Embryonic facial prominence (tissue), 1 donor: Measurements from ENCODE around the gene ARF5.

ENCODE experiments used
- DNase-seq: peaks from one replicate; pipeline ENCODE4 v3.0.0-alpha.2; 2016; ENCODE audit errors: extremely low spot score

Gene ARF5

DNA sequence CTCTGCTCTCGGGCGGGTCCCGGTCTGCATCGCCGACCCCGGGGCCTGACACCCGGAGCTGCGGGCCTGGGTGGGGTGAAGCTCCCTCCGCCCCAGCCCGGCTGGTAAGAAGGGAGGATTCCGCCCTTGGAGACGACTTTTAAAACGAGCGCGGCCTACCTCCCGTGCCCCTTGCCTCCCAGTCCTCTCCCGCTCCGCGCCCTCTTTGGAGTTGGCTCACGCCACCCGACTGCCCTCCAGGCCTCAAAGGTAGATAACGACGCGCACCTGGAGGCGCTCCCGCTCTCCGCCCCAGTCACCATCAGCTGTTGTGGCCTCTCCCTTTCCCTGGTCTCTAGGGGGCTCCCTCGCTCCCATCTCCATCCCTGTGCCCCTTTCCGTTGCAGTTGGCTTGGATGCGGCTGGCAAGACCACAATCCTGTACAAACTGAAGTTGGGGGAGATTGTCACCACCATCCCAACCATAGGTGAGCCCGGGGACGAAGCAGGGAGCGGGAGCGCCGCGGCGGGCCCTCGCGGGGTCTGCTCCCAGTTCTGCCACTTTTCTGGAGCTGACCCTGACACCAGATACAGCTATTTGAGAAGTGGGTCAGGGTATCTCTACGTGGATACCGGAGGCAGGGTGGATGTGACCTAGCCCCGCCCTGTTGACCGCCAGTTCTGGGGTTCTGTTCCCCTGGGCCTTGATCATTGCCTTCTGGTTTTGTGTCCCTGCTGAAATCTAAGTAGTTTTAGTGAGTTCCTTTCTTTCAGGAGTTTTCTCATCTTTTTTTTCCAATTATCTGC is 679 bp downstream of the ARF5 start:
- DNase-seq = peak; percentile 63

DNA sequence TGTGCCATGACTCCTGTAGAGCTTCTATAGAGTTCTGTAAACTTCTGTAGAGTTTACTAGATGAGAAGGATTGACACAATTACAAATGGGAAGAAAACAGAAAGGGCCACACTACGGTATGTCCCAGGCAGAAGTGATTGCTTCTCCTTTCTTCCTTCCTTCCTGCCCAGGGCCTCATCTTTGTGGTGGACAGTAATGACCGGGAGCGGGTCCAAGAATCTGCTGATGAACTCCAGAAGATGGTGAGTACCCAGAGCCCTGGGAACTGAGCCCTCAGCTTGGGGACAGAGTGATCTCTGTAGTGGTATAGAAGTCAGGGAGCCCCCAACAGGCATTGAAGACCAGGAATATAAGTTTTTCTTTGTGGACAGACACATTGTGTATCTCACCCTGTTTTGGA is 1.7 kb downstream of the ARF5 start:
- no peak for DNase-seq

DNA sequence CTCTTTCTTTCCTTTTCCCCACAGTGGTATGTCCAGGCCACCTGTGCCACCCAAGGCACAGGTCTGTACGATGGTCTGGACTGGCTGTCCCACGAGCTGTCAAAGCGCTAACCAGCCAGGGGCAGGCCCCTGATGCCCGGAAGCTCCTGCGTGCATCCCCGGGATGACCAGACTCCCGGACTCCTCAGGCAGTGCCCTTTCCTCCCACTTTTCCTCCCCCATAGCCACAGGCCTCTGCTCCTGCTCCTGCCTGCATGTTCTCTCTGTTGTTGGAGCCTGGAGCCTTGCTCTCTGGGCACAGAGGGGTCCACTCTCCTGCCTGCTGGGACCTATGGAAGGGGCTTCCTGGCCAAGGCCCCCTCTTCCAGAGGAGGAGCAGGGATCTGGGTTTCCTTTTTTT is 3.0 kb downstream of the ARF5 start:
- no peak for DNase-seq

DNA sequence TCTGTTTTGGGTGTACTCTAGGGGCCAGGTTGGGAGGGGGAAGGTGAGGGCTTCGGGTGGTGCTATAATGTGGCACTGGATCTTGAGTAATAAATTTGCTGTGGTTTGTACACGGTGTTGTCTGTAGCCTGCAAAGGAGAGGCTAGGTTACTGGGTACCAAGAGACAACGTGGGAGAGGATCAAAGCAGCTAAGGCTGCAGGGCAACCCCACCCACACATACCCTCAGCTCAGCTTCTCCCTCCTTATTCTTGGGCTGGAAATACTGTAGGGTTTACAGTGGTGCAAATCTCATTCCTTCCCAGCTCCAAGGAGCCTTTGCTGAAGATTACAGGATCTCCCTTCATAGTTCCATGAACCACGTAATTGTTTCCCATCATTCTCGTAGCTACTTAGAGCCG is 3.4 kb downstream of the ARF5 start:
- DNase-seq = no peak

DNA sequence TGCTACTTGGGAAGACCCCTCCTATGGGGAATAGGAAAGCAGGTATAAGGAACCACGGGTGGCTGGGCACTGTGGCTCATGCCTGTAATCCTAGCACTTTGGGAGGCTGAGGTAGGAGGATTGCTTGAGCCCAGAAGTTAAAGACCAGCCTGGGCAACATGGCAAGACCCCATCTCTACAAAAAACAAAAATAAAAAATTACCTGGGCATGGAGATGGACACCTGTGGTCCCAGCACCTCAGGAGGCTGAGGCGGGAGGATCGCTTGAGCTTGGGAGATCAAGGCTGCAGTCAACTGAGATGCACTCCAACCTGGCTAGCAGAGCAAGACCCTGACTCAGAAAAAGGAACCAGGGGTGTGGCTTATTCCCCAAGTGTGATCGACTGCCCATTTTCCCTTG is 4.3 kb downstream of the ARF5 start:
- no peak for DNase-seq

DNA sequence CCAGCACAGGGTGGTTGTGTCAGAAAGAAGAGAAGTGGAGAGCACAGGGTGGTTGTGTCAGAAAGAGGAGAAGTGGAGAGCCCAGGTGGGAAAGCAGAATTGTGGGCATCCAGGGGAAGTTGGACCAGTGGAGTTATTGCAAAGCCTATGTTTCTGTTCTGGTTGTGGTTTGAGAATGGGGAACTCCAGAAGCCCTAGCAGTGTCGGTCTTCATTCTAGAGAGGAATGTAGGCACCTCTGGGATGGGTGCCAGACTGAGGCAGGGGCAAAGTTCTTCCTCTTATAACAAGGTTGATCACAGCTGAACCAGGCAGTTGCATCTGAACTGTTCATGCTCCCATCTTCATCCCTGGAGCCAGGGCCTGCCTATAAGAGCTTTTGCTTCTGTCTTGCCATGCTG is 6.3 kb downstream of the ARF5 start:
- no peak for DNase-seq

DNA sequence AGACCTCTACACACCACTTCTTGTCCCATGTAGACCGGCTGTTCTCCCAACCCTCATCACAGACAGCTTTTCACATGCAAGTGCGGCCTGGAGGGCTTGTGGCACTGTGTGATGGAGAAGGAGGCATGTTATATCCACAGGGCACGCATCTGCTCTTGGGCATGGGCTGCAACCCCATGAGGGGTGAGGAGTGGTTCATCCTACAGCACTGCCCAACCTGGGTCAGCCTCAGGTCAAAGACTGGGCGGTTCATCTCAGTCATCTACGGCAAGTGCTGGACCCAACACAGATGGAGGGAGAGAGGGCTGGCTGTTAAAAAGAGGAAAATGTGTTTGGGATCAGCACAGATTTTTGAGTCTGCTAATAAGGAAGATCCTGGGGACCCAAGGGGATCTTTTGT is 7.5 kb downstream of the ARF5 start:
- no peak for DNase-seq

DNA sequence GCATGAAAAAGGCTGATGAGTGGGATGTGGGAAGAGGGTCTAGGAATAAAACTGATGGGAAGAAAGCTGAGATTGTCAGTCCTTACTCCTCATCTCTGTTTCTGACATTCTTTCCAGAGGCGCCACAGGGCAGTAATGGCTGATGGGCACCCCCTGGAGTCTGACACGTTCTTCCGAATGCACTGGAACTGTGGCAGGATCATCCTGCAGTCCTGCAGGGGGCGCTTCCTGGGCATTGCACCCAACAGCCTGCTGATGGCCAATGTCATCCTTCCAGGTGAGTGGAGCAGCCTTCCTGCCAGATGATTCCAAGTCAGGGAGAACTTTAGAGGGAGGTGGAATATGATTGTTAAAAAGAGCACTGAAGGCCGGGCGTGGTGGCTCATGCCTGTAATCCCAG is 10.1 kb downstream of the ARF5 start:
- no peak for DNase-seq

DNA sequence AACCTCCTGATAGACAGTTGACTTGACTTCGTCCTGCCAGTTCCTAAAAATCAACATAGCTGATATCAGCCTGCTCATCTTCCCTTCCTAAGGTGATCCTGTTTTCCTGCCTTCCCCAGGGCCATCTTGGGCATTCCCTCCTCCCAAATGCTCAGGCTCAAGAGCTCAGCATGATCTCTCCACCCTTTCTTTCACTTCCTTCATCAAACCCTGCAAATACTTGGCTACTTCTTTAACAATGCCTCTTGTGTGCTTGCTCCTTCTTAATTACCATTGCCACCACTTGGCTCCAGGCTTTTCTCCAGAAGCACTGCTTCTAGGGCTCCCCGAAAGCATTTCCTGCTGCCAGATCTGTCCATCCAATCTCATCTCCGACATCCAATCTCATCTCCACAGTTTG is 12.7 kb downstream of the ARF5 start:
- DNase-seq = no peak

DNA sequence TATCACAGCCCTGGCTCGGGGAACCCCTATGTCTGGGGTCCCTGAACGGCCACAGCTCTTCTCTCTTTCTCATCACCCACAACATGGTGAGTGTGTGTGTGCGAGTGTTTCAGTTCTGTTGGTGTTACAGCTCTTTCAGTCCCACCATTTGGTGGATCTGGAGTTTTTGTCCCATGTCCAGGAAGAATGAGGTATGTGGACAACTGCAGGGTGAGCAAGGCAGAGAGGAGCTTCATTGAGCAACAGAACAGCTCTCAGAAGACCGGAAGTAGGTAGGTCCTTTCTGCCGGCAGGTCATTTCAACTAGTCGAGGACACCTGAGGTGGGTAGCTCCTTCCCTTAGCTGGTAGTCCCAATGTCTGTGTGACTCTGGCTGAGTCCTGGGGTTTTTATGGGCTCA is 20.2 kb downstream of the ARF5 start:
- DNase-seq = no peak

DNA sequence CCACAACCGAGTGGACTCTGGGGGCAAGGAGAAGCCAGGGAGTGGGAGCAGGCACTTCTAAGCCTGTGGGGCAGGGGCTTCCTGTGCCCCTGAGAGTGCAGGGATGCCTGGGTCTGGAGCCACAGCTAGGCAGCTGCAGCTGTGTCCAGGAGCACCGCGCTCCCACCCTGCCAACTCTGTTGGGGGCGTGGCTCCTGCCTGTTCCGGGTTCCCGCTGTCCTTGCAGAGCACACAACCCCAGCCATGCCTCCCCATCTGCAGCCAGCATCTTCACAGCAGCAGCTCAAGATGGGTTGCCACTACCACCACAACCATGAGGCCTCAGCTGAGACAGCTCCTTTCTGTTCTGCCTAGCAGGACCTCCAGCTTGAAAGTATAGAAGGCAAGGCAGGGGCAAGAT is 21.1 kb downstream of the ARF5 start:
- DNase-seq = no peak

DNA sequence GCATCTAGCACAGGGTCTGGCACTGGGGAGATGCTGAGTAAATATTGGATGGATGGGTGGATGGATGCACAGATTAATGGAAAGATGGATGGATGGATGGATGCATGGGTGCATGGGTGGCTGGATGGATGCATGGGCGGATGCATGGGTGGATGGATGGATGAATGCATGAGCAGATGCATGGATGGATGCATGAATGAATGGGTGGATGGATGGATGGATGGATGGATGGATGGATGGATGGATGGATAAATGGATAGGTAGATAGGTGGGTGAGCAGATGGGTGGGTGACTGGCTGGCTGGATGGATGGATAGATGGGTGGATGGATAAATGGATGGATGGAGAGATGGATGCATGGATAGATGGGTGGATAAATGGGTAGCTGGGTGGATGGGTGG is 24.1 kb downstream of the ARF5 start:
- no peak for DNase-seq

DNA sequence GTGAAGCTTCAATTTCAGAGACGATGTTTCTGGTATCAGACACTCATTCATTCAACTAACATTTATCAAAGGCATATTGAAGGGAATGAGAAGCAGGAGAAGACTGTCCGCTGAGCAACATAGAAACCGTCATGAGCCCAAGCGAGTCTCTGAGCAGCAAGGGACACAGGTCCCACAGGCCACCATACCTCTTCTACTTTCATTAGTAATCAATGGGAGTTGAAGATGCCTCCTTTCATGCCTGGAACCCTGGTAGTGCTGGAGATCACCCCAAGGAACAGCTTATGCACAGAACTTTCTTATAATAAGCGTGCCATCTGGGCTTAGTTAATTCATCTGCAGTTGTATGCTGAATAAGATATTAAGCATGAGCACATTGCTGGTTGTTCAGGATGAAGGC is 28.5 kb downstream of the ARF5 start:
- no peak for DNase-seq

DNA sequence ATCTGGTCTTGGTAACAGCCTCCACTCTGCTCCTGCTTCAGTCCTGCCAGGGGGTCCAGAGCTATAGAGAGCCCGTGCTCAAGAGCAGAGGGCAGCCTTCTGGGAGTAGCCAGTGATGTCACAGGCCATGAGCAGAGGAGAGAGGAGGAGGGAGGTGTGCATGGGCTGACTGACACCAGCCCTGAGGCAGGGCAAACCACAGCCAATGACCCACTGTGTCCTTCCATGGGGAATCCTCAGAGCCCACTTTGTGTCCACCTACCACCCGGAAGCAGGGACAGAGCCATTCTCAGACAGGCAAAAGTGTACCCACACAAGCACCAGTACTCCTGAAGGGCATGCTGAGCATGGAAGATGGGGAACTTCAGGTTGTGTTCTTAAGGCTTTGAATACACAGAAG is 29.8 kb downstream of the ARF5 start, which contains the start of gene PAX4:
TSS of gene PAX4 (minus strand) at position 101 of the 400 bp plus-strand sequence. CDS start 2,214 bp downstream, outside the sequence.
- DNase-seq = no peak

DNA sequence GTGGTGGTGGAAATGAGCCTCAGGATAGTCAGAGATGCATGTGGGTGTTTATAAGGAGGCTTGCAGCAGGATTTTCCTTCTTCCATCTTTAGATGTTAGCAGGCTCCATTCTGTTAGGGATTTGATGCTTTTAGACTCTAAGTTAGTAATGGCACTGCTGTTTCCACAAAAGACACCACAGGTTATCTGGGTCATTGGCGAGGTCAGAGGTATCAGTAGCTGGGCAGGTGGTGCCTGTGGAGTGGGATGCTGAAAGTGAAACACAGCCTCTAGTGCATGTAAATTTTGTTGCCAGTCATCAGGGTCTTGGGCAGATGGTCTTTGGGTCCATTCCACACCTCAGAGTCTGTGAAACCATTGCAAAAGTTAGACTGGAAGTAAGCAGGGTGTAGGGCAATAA is 30.6 kb downstream of the ARF5 start:
- DNase-seq = no peak

DNA sequence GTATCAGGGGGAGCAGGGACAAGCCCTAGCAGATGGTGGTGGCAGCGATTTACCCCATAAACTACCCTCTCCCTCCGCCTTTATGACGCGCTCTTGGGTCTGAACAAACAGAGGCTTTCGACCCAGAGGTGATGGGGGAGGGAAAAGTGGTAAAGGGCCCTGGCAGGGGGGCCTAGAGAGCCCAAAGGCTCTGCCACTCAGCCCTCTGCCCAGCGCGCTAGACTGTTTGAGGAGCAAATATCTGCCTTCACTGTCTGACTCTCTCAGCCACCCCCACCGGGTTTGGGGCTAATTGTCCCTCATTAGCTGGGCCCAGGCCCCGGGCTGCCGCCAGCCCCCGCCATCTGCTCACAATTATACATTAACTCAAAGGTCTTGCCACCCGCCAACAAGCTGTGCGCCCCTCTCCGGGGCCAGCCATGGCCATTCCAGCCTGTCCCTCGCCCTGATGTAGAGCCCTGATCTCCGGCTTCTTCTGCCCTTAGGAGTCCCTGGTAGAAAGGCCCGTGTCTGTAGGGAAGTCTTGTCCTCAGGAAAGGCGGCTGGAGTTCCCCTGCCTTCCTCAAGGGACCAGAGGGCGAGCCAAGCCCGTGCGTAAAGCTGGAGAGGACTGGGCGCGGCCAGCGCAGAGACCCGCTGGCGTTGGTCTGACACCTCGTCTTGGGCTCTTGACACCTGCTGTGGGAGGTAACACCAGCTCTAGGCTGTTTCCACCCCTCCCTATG is 31.6 kb downstream of the ARF5 start:
- no peak for DNase-seq

DNA sequence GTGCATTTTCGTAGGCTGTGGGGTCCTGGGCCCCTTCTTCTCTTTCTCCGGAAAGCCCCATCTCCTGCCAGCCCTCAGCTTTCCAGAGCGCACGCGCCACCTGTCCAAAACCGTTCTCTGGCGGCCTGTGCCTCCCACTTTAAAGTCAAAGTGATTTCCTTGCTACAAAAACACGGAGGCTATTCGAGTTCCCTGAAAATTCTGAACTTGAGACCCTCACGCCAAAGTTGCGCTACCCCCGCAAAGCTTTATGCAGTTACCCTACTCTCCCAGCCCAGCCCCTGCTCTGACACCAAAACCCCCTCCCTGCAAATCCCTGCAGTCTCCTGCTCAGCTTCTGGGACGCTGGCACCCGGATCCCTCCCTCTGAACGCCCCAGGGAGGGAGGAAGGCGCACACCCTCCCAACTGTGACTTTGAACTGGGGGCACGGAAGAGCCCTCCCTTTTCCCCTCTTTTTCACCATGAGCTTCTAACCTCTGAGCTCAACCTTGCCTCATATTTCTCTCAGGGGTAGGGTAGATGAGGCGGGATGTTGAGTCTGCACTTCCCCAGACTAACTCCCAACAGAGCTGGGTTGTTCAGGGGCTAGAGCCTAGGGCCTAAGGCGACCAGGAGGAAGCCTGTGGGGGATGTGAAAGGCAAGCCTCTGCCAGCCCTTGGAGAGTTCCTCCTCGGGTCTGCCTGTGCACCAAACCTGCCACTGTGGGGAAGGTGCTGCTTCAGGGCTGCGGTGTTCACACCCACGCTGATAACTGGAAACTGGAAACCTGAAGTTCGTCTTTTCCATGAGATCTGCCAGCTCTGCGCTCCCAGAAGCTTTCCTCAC is 32.4 kb downstream of the ARF5 start:
- DNase-seq = no peak

DNA sequence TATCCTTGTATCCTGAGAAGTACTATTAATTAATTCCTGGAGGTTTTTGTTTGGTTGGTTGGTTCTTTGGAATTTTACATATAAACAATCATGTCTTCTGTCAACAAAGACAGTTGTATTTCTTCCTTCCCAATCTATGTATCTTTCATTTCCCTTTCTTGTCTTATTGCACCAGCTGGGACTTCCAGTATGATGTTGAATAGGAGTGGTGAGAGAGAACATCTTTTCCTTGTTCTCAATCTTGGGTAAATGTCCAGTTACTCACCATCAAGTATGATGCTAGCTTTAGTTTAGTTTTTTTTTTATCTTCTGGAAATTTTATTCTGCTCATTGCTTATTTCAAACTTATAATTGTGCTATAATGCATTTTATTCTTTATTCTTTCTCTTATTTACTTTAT is 37.1 kb downstream of the ARF5 start:
- DNase-seq = no peak

DNA sequence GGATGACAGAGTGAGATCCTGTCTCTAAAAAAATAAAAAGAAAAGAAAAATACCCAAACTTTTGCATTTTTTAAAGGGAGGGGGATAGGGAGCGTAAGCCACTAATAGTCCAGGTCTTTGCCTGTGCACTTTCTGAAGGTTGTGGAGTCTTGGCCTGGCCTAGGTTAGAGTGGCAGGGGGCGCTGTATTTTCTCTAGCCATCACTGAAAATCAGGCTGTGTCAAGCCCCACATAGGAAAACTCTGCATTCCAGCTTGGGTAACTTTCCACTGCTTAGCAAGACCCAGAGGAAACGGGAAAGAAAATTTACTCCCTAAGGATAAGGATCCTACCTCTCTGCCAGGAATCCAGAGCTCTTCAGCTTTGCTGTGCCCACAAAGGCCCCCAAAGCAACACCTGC is 40.2 kb downstream of the ARF5 start:
- no peak for DNase-seq

DNA sequence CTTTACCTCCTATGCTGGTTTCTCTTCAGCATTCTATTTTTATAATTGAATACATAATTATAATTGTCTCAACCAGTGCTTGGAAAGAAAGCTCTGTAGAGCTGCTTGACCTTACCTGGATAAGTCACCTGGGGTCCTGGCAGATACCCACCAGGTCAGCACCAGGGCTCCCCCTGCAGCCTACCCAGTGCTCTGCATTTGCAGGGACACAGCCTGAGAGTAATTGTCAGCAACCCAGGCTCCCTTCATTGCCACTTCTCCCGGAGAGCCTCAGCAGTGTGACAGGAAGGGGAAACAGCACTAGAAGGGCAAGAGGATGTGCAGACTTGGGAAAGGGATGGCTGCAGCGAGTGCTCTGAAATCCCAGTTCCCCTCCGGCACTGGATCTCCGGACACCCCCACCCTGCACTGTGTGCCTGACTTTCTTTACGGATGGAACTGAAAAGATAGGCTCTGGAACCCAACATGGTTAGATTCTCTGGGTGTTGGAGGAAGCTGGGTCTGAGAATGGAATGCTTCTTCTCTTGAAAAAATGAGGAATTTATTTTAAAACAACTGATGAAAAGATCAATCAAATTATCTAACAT is 41.1 kb downstream of the ARF5 start:
- DNase-seq = no peak

DNA sequence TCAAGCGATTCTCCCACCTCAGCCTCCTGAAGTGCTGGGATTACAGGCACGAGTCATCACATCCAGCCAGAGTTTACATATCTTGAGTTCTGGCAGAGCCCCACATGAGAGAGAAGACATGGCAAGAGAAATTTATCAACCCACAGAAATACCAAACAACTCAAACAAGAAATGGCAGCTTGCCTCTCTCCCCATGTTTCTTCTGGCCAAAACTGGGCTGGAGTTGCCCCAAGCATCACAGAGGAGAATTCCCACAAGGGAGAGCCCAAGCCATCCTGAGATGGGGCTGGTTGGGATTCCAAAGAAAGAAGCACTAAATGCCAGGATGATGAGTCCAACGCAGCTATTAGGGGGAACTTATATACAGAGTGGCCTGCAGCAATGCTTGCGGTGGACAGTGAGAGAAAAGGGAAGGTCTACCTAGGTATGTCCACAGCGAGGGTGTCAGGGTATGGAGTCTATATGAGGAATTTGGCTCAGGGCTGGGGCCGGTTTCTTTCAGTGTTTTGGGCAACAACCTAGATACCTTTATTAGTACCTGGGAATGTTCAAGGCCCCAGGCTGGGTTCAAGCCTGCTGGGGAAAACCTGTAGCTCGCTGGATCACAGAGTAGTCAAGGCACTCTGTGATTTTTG is 44.2 kb downstream of the ARF5 start:
- no peak for DNase-seq
